ENCODE measurements around the gene C12orf75.

GRCh38 chr12:105316931-105317852 is 13.3 kb upstream of the C12orf75 start:
- TF ChIP-seq POLR2A (IDR thresholded peaks at IDR 0.05) (no peak), CTCF (IDR thresholded peaks at IDR 0.05) (no peak)
